Measurements from ENCODE around the gene CSPG4.
"Not testable (repeated sequence)": the region's sequence is repeated elsewhere in the genome, so short reads cannot be mapped to it uniquely, and the experiment has no call there.

DNA sequence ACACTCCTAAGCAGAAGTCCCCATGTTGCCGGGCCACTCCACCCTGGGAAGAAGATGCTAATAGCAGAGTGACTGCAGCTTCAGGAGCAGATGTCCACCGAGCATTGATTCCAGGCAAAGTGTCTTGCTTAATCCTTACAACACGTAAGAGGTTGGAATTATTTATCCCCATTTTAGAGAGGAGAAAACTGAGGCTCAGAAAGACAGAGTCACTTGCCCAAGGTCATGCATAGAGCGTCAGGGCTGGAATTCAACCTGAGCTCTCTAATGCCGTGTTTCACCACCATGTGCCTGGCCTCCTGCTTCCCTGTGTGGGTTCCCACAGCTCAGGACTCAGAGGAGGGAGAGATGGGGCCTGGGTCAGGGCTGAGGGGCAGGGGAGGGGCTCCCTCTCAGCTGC, 7.3 kb downstream of the CSPG4 start:
- TF ChIP-seq ZNF629 (CRISPR knock-in tag; conservative IDR thresholded peaks at IDR 0.05) = peak; percentile 66
- TF ChIP-seq ZNF274 (CRISPR knock-in tag; IDR thresholded peaks at IDR 0.05); PCBP1 (IDR thresholded peaks at IDR 0.05; ENCODE audit: borderline replicate concordance, low read depth, low read length): not testable (repeated sequence)
- TF ChIP-seq, protein P1, sequence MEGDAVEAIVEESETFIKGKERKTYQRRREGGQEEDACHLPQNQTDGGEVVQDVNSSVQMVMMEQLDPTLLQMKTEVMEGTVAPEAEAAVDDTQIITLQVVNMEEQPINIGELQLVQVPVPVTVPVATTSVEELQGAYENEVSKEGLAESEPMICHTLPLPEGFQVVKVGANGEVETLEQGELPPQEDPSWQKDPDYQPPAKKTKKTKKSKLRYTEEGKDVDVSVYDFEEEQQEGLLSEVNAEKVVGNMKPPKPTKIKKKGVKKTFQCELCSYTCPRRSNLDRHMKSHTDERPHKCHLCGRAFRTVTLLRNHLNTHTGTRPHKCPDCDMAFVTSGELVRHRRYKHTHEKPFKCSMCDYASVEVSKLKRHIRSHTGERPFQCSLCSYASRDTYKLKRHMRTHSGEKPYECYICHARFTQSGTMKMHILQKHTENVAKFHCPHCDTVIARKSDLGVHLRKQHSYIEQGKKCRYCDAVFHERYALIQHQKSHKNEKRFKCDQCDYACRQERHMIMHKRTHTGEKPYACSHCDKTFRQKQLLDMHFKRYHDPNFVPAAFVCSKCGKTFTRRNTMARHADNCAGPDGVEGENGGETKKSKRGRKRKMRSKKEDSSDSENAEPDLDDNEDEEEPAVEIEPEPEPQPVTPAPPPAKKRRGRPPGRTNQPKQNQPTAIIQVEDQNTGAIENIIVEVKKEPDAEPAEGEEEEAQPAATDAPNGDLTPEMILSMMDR (CRISPR knock-in tag; IDR thresholded peaks at IDR 0.05) = not testable (repeated sequence)

Measured in HepG2 (cell line).